ENCODE data around the gene KIF13A. TPM values are rescaled to one million over a fixed set of nuclear protein-coding genes. Genes with fewer than 3 reads are reported as not detected.
"Not testable (repeated sequence)": the region's sequence is repeated elsewhere in the genome, so short reads cannot be mapped to it uniquely, and the experiment has no call there.

The KIF13A gene
- total and polyA plus RNA-seq, 2 donors (not counting 3 experiments of a cell fraction or from before 2014, with no cell fraction given) = 24.9 to 65.8 TPM

GRCh38 chr6:18010540-18010939 lies 23.1 kb upstream of the KIF13A start:
- CTCF ChIA-PET; BruUV-seq (replicated peaks); H3K36me3 ChIP-seq (ENCODE audit: control insufficient read depth in 2 of 2, extremely low read depth in 1 of 2, insufficient read depth in 2 of 2, low read length in 2 of 2); H3K27ac ChIP-seq (ENCODE audit: insufficient read depth, low read depth, low read length); POLR2A ChIA-PET; H4K20me1 ChIP-seq (replicated peaks; ENCODE audit: control insufficient read depth, extremely low read depth, insufficient read depth, low read length); DNase-seq (ENCODE audit: low read depth, low spot score); H3K79me2 ChIP-seq (ENCODE audit: control insufficient read depth, insufficient read depth, low read length); H3K9ac ChIP-seq (replicated peaks; ENCODE audit: extremely low read depth, insufficient read depth, low read length); H3K4me1 ChIP-seq (ENCODE audit: control insufficient read depth, extremely low read depth, insufficient read depth, low read length); intact Hi-C loops (cut with micrococcal nuclease); H3K9me1 ChIP-seq (replicated peaks; ENCODE audit: control insufficient read depth, extremely low read depth, insufficient read depth, low read length); H2AFZ ChIP-seq (ENCODE audit: low read depth, low read length); FAIRE-seq; H3K27me3 ChIP-seq (ENCODE audit: control insufficient read depth in 2 of 2, insufficient read depth in 2 of 2, low read length in 2 of 2); H3K4me2 ChIP-seq (ENCODE audit: insufficient read depth, low read length); H3K9me3 ChIP-seq (replicated peaks; ENCODE audit: control insufficient read depth, insufficient read depth, low read length); dilution Hi-C loops (cut with MboI; ENCODE audit: extremely low pct_ligation_motif_present, low sequenced_read_pairs); H3K4me3 ChIP-seq (replicated peaks in 1 of 3; ENCODE audit: insufficient read depth in 1 of 3, low read depth in 1 of 3, low read length in 3 of 3): not testable (repeated sequence)

GRCh38 chr6:18004256-18004985 lies 17.0 kb upstream of the KIF13A start:
- no peak overlapping the region for H3K27ac ChIP-seq (ENCODE audit: insufficient read depth, low read depth, low read length)
- CTCF ChIA-PET = no interaction called here
- no peaks in the 10 kb centered on the region for H4K20me1 ChIP-seq (replicated peaks; ENCODE audit: control insufficient read depth, extremely low read depth, insufficient read depth, low read length)
- H2AFZ ChIP-seq (ENCODE audit: low read depth, low read length) = no peak overlapping the region
- H3K36me3 ChIP-seq (ENCODE audit: control insufficient read depth in 2 of 2, extremely low read depth in 1 of 2, insufficient read depth in 2 of 2, low read length in 2 of 2) = no peaks in the 10 kb centered on the region
- intact Hi-C loops (cut with micrococcal nuclease) = no loop called here
- H3K9me1 ChIP-seq (replicated peaks; ENCODE audit: control insufficient read depth, extremely low read depth, insufficient read depth, low read length) = no peaks in the 10 kb centered on the region
- no peak overlapping the region for H3K9ac ChIP-seq (replicated peaks; ENCODE audit: extremely low read depth, insufficient read depth, low read length)
- dilution Hi-C loops (cut with MboI; ENCODE audit: extremely low pct_ligation_motif_present, low sequenced_read_pairs) = no loop called here
- no peak overlapping the region for H3K4me3 ChIP-seq (replicated peaks in 1 of 3; ENCODE audit: insufficient read depth in 1 of 3, low read depth in 1 of 3, low read length in 3 of 3)
- H3K4me1 ChIP-seq (ENCODE audit: control insufficient read depth, extremely low read depth, insufficient read depth, low read length) = no peaks in the 10 kb centered on the region
- no peak overlapping the region for H3K4me2 ChIP-seq (ENCODE audit: insufficient read depth, low read length)
- POLR2A ChIA-PET = no interaction called here
- no peak for TF ChIP-seq GATA2 (IDR thresholded peaks at IDR 0.05; ENCODE audit: insufficient read depth, insufficient read length, low read depth, low read length)
- TF ChIP-seq FOS (IDR thresholded peaks at IDR 0.05; ENCODE audit: borderline replicate concordance, insufficient read depth, low read length) = no peak
- no peak for TF ChIP-seq MYC (IDR thresholded peaks at IDR 0.05; ENCODE audit: low read depth, low read length)
- TF ChIP-seq CTCF (IDR thresholded peaks at IDR 0.05; ENCODE audit: extremely low read depth in 1 of 2, insufficient read depth in 1 of 2, low read depth in 1 of 2, low read length in 2 of 2) = no peak
- TF ChIP-seq MAX (IDR thresholded peaks at IDR 0.05; ENCODE audit: insufficient read depth, insufficient read length) = no peak
- no peak for TF ChIP-seq EZH2 (IDR thresholded peaks at IDR 0.05; ENCODE audit: borderline replicate concordance, low read depth, low read length, severe bottlenecking)
- no peak for TF ChIP-seq POLR2A (IDR thresholded peaks at IDR 0.05; ENCODE audit: low read depth, low read length)
- no peak for TF ChIP-seq POLR2AphosphoS5 (IDR thresholded peaks at IDR 0.05; ENCODE audit: insufficient read depth, low read depth, low read length)
- no peak for TF ChIP-seq JUN (IDR thresholded peaks at IDR 0.05; ENCODE audit: borderline replicate concordance, insufficient read depth, insufficient read length, low read depth)
- H3K9me3 ChIP-seq (replicated peaks; ENCODE audit: control insufficient read depth, insufficient read depth, low read length) = no peaks in the 10 kb centered on the region
- no TSS peak for BruUV-seq (replicated peaks)
- no peak for FAIRE-seq
- no peak for DNase-seq (ENCODE audit: low read depth, low spot score)
- no peaks in the 10 kb centered on the region for H3K27me3 ChIP-seq (ENCODE audit: control insufficient read depth in 2 of 2, insufficient read depth in 2 of 2, low read length in 2 of 2)
- H3K79me2 ChIP-seq (ENCODE audit: control insufficient read depth, insufficient read depth, low read length) = no peaks in the 10 kb centered on the region

All from endothelial cell of umbilical vein (primary cell).